ENCODE results near the gene LRRC42.

LRRC42 gene

DNA sequence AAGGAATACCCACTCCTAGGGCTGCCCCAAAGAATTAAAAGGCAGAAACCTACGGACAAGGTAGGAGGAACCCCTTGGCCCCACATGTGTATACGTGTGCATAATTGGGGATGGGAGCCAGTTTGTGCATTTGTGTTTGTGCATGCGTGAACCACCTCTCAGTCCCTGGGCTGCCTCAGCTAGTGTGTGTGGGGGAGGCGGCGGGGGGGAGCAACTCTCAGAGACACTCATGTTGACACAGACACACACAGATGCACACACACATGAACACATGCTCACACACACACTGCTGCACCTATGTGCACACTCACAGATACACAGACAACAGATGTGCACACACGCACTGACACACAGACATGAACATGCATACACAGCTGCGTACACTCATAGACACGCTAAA is 66.7 kb downstream of the LRRC42 start:
- no peak for DNase-seq (ENCODE audit: low read depth)
- no peak overlapping the region for H3K4me3 ChIP-seq (ENCODE audit: low read length)
- TF ChIP-seq, protein P1, sequence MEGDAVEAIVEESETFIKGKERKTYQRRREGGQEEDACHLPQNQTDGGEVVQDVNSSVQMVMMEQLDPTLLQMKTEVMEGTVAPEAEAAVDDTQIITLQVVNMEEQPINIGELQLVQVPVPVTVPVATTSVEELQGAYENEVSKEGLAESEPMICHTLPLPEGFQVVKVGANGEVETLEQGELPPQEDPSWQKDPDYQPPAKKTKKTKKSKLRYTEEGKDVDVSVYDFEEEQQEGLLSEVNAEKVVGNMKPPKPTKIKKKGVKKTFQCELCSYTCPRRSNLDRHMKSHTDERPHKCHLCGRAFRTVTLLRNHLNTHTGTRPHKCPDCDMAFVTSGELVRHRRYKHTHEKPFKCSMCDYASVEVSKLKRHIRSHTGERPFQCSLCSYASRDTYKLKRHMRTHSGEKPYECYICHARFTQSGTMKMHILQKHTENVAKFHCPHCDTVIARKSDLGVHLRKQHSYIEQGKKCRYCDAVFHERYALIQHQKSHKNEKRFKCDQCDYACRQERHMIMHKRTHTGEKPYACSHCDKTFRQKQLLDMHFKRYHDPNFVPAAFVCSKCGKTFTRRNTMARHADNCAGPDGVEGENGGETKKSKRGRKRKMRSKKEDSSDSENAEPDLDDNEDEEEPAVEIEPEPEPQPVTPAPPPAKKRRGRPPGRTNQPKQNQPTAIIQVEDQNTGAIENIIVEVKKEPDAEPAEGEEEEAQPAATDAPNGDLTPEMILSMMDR (conservative IDR thresholded peaks at IDR 0.05; ENCODE audit: low read depth, low read length): no peak

DNA sequence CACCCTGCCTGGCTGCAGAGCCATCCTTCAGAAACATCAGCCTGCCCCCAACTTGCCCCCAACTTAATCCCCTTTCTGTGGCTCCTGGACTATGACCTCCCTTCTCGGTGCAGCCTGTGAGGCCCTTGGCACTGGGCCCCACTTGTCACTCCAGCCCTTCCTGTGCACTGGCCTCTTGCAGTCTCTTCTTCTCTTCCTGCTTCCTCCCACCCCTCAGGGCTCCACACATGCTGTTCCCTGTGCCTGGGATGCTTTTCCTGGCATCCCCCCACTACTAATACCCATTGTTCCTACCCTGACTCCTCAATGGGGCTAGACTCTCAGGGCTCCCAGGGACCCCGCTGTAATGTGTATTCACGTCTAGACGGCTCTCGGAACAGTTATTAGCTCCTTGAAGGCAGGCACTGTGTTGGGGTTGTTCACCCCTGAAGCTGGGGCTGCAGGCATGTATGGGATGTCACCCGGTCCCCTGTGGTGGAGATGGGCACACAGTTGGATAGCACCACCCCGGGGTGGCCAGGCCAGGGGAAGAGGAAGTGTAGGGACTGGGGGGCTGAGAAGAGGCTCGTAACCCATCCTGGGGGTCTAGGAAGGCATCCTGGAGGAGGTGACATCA is 67.4 kb downstream of the LRRC42 start:
- H3K4me3 ChIP-seq (ENCODE audit: low read length): no peak overlapping the region
- no peak for DNase-seq (ENCODE audit: low read depth)
- TF ChIP-seq, protein P1 (conservative IDR thresholded peaks at IDR 0.05; ENCODE audit: low read depth, low read length): no peak

- TF ChIP-seq, protein P1 (conservative IDR thresholded peaks at IDR 0.05; ENCODE audit: low read depth, low read length): no peak
- no peak overlapping the region for H3K4me3 ChIP-seq (ENCODE audit: low read length)
- no peak for DNase-seq (ENCODE audit: low read depth)
Observed at GRCh38 chr1:54014009-54014629, 68.0 kb downstream of the LRRC42 start.

GRCh38 chr1:54016343-54017282 is 70.5 kb downstream of the LRRC42 start:
- DNase-seq (ENCODE audit: low read depth): peak; percentile 84
- H3K4me3 ChIP-seq (ENCODE audit: low read length): no peak overlapping the region
- TF ChIP-seq, protein P1 (conservative IDR thresholded peaks at IDR 0.05; ENCODE audit: low read depth, low read length): no peak

All from retinal pigment epithelial cell (primary cell).